Mammary epithelial cell (primary cell): ENCODE results near the gene TMED10.

Experiments
- EZH2 ChIP-seq: IDR thresholded peaks from 2 replicates; pipeline ENCODE4 v1.6.1; 2012; ENCODE audit warnings: low read length, inconsistent platforms, borderline replicate concordance
- TF ChIP-seq, protein P1 (sequence below), 2 donors: IDR thresholded peaks in 1 of 2; conservative IDR thresholded peaks in 1 of 2; 2 replicates each; pipeline ENCODE4 v1.5.1; 2011 to 2012; ENCODE audit warnings: inconsistent platforms in 2 of 2, low read length in 2 of 2, mild to moderate bottlenecking in 2 of 2, control low read depth in 1 of 2, low read depth in 1 of 2; ENCODE audit not compliant: insufficient read depth in 1 of 2; ENCODE audit errors: extremely low read depth in 1 of 2

DNA sequence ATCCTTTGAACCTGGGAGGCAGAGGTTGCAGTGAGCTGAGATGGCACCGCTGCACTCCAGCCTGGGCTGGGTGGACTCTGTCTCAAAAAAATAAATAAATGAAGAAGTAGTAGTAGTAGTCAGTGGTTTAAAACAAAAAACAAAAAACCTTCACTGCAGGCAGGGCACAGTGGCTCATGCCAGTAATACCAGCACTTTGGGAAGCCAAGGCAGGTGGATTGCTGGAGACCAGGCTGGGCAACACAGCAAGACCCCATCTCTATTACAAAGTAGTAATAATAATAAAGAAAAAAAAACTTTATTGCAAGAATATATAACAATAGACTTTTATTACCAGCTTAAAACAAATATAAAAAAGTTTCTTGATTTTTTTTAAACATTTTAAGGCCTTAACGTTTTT lies 35.8 kb downstream of the TMED10 start:
- TF ChIP-seq, protein P1, sequence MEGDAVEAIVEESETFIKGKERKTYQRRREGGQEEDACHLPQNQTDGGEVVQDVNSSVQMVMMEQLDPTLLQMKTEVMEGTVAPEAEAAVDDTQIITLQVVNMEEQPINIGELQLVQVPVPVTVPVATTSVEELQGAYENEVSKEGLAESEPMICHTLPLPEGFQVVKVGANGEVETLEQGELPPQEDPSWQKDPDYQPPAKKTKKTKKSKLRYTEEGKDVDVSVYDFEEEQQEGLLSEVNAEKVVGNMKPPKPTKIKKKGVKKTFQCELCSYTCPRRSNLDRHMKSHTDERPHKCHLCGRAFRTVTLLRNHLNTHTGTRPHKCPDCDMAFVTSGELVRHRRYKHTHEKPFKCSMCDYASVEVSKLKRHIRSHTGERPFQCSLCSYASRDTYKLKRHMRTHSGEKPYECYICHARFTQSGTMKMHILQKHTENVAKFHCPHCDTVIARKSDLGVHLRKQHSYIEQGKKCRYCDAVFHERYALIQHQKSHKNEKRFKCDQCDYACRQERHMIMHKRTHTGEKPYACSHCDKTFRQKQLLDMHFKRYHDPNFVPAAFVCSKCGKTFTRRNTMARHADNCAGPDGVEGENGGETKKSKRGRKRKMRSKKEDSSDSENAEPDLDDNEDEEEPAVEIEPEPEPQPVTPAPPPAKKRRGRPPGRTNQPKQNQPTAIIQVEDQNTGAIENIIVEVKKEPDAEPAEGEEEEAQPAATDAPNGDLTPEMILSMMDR (conservative IDR thresholded peaks at IDR 0.05 in 1 of 2, IDR thresholded peaks at IDR 0.05 in 1 of 2; ENCODE audit: extremely low read depth in 1 of 2, insufficient read depth in 1 of 2, low read depth in 1 of 2, low read length in 2 of 2) = no peak
- no peak for TF ChIP-seq EZH2
